ENCODE results near the gene SPART.
"Not testable (repeated sequence)": the region's sequence is repeated elsewhere in the genome, so short reads cannot be mapped to it uniquely, and the experiment has no call there.

The SPART gene

DNA sequence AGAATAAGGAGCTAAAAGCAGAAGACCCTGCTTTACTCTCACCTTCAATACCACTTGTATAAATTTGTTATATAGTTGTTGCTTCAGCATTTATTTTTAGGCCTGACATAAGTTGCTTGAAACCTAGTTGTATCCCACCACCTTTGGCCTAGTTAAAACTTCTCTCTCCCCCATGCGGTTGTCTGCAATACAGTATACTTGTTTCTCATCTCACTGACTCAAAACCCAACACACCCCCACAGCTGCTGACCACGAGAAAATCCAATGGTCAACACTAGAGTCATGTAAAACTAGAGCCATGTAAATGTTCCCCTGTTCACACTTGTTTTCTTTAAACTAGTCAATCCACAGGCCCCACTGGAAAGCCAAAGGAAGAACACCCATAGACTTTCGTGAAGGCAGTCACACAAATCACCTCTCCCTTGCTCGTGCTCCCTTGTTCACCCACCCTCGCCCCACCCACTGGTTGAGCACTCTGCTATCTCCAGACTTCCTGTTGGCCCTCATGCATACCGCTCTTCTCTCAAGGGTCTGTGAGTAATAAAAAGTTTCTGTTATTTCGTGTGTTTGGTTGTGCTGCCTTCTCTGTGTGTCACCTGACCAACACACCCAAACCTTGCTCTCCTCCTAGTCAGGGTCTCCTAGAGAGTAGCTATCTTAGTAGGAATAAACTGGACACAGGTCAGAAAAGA lies 35.6 kb downstream of the SPART start:
- peak; percentile 60 for DNase-seq

DNA sequence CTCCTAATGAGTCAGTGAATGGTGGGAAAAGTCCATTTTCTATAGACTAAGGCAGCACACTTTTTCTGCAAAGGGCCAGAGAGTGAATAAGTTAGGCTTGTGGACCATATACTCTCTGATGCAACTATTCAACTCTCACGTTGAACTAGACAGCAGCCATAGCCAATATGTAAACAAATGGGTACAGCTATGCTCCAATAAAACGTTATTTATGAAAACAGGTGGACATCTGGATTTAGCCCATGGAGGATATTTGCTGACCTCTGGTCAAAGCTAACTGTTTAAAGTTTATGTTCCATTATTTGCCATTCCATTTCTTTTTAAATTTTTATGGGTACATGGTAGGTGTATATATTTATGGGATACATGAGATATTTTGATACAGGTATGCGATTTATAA lies 43.9 kb downstream of the SPART start:
- no peak for DNase-seq

DNA sequence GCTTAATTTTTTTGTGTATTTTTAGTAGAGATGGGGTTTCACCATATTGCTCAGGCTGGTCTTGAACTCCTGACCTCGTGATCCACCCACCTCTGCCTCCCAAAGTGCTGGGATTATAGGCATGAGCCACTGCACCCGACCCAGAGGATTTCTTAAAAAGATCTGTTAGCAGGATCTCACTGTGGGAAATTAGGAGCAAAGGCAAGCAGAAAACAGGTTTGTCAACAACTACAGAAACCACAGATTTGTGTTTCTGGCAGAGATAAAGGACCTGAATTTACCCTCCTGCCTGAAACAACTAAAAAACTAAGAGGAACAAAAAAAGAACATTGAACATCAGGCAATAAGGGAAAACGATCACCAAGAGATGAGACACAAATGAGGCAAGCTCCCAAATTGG lies 46.7 kb downstream of the SPART start:
- DNase-seq = not testable (repeated sequence)

DNA sequence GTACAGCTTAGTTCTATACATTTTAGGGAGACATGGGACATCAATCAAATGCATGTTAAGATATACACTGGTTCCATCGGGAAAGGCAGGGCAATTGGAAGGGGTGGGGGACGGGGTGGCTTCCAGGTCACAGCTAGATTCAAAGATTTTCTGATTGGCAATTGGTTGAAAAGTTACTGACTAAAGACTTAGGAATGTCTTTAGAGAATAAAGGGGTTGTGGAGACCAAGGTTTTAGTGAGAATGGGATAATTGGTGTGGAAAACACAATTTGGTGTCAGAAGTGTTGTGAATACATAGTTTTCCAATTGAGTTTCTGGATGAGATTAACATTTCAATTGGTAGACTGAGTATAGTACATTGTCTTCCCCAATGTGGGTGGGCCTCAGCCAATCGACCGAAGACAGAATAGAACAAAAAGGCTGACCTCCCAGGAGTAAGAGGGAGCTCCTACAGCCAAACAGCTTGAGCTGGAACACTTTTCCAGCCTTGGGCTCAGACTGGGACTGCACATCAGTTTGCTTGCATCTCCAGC lies 47.6 kb downstream of the SPART start:
- no peak for DNase-seq

DNA sequence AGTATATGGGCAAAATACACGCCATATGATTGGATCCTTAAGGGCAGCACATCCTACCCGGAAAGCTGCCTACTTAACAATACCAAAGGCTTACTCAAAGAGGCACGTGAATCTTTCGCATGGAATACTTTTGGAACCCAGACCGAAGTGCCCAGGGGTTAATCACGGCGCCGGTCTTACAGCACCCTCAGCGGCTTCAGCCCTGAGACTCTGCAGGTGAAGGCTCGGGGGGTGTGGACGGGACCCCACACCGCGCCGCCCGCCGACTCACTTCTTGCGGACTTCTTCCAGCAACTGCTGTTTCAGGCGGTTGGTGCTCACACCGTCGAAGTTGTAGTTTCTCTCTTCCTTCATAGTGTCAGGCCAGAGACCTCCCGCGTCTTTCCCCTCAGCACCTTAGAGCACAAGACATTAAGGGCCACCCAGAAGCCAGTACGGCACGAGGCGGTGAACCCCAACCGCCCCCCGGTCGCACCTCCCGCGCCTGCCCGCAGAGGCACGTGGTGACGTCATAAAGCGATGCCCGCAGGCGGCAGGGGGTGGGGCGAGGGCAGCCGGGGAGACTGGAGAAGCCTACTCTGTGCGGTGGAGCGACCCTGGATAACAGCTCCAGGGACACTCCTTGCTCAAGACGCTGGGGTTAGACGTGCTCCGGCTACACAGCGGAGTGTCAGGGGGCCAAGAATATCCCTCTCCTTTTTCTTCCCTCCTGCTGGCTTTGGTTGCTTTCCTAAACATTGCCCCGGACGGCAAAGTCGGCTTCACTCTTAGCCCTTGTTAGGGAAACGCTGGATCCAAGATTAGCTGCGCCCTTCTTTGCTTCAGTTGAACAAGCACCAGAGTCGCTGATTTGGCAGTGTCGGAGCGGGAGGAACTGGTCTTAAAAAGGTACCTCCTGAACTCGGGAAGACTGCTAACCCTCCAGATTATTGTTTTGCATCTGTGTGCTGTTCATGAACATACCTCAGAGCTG lies 48.5 kb downstream of the SPART start, which contains the start of gene CCDC169:
Gene CCDC169, minus strand, starts transcription at position 449 of the 973 bp plus-strand sequence. Its CDS starts 95 bp downstream, at position 354.
- DNase-seq = no peak

DNA sequence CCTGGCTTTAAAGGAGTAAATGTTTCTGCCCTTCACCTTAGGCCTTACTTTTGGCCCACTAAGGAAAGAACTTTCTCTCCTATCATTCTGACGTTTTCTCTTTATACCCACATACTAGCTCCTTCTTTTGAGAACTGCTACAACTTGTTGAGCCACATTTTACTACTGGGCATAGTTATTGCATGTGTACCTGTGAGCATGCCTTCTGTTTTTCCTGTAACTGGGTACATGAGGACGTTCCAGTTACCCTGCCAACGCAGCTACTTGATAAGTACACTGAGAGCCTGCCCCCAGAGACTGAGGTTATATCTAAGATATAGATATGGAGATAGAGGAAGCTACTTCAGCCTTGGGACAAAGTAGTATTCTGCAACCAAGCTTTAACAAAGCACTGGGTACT lies 52.1 kb downstream of the SPART start:
- DNase-seq = no peak

DNA sequence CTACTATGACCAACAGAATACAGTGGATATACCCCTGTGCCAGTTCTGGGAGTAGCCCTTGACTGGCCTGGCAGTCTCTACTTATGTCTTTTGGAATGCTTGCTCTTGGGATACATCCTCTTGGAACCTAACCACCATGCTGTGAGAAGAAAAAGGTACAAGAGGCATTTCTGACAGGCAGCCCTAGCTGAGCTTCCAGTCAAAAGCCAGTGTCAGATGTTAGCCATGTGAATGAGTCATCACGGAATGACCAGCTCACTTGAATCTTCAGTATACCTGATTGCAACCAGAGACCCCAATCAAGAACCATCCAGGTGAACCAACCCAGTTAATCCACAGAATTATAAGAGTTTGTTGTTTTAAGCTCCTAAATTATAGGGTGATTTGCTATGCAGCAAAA lies 52.7 kb downstream of the SPART start:
- DNase-seq = no peak

DNA sequence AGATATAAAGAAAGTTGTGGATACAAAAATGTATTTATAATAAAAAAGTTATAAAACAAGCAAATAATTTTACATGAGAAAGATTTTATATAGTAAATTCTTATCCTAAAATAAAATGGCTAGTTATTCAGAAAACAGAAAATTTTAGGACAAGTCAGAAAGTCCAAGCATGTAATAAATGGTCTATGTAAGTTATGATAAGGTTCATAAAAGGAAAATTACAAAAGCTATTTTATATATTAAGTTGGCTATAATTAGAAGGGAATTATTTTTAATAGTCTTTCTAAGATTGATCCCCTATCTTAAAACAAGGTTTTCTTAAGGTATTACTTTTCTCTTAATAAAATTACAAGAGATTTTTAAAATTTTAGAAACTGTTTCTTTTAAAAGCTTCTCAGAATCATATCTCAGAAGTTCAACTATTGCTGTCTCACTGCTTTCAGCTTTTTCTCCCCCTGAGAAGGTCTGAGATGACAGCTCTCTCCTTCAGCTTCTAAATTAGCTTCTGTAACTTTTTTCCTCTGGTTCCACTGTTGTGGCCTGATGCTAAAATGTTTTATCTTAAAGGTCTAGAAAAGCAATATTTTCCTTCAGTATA lies 57.3 kb downstream of the SPART start:
- no peak for DNase-seq

DNA sequence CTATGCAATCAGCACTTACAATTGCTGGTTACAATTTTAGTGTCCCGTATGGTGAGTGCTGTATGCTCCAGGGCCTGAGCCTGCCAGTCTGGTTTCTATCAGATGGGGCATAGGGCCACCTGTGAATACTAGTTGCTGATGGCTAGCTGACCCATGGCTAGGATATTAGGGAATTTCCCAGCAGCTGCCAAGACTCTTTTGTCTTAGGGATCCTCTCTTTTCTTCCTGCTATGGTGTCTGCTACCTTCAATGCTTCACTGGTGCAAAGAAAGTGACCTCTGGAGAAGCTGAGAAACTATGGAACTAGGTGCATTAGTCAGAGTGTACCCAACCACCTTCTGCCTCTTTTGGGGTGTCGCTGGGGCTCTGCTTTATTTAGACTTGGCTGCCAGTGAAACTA lies 60.2 kb downstream of the SPART start:
- no peak for DNase-seq

DNA sequence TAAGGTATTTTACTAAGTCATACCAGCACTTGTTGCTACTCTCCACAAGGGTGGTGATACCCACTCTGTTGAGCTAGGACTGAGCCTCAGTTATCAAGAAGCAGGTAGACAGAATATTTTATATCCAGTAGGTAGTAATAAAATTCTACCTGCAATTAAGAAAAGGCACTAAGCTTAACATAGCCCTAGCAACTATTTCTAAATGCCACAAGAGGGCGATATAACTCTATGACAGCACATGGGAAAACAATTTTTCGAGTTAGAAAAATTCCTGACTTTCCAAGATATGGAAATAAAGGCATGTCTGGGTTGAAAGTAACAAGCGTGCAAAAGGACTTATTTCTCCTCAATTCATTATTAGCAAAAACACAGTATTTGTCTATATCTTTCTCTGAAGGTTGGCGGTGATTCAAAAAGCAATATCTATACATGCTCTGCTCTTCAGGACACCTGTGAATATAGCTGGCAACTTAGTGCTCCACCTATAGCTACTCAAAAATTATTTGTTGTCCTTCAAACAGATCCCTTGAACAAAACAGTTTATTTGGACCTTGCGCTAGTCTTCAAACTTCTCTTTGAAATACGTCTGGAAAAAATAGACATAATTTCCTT lies 63.3 kb downstream of the SPART start:
- no peak for DNase-seq

DNA sequence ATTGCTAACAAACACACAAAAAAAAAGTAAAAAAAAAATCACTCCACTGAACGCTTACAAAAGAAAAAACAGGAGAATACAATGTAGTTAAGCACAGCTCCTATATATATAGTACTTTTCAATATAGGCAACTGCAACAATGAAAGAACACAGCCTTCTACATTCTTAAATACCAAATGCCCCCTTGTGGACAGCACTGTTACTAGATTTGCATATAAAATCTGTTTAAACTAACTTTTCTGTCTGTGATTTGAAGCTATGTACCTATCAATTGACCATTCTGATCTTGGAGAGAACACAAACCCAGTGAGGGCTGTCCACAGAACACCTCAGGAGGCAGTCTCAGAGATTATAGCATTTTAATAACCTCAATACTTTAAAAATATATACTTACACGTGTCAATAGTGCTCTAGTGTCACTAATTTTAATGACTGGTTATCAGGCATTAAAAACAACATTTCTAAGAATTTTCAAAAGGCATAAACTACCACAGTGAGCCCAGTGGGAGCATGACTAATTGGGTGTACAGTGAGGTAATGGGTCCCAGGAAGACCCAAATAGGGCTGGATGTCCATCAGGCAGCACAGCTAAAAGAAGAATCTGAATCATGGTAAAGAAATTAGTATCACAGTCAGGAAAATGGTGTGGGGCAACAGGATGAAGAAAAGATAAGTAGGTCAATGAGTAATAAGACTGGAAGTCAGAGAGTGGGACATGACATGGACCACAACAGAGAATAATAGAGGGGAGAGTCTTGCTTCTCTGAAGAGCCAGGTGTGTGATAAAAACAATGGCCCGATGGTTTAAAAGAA lies 70.8 kb downstream of the SPART start:
- DNase-seq = no peak

DNA sequence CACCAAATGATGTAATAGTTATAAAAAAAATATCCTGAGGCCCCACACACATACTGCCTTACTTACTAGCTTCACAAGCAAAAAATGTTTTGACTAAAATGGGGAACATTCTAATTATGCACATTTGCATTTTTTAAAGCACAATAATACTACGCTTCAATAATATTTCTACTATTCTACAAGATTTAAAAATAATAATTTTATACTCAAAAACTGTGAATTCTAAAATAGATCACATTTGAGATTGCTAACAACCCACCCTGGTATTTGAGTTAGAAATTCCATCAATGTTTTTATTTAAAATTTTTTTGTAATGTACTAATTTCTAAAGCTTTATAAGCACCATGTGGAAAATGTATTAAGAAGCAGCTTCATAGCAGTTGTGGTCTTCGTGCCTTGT lies 72.8 kb downstream of the SPART start:
- no peak for DNase-seq

DNA sequence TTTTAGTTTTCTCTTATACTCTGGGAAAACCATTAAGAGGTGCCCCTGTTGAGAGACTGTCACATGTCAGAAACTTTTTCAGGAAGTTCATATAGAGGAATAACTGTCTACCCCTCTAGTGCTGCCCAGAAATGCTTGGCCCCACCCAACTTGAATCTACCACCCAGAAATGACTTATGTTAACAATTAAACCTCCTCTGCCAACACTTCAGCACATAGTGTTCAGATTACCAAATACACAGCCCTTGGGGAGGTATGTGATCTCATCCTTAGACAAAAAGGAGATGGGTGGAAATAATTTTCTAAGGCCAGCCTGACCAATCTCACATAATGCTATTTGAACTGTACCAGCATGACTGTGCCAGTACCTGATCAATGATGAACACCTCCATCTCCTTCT lies 84.2 kb downstream of the SPART start:
- no peak for DNase-seq

DNA sequence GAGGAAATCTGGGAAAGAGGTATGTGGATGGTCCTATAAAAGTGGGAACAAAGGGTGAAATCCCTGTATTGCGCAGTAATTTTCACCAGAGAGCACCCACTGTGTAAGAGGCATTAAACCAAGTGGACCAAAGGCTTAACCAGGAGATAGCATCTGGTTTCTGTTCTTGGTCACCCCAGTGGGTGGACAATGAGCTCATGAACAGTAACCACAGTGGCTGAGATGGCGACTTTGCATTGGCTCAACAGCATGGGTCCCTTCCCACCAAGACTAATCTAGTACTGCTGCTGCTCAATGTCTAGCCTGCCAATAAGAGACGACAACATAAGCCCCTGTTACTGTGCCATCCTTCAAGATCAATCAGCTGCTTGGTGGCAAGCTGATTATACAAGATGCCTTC lies 85.2 kb downstream of the SPART start:
- no peak for DNase-seq

DNA sequence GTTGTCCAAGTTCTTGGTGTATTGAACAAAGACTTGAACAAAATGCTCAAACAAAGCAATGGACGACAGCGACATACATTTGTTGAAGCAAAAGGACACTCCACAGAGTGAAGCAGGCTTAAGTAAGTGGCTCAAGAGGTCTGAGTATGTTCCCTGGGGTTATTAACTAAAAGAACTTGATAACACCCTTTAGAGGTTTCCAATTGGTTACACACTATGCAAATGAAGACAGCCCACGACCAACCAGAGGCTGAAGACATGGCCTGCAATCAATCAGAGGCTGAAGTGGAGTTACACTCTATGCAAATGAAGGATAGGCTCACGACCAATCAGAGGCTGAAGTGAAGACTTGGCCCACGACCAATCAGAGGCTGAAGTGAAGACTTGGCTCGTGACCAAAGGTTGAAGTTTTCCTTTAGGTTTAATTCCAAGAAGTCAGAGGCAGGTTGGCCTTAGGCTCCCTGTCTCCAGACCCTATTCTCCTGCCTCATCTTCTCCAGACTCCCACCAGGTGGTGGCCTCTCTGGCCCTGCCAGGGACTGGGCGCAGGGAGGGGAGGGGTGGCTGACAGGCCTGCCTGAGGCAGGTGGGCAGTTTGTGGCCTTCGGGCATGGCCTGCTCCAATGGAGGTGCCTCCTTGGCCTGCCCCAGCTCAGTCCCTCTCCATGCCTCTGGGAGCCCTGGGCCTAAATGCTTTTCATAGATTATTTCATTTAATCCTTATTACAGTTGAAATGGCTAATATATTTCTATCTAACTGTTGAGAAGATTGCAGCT lies 86.6 kb downstream of the SPART start:
- DNase-seq = no peak

DNA sequence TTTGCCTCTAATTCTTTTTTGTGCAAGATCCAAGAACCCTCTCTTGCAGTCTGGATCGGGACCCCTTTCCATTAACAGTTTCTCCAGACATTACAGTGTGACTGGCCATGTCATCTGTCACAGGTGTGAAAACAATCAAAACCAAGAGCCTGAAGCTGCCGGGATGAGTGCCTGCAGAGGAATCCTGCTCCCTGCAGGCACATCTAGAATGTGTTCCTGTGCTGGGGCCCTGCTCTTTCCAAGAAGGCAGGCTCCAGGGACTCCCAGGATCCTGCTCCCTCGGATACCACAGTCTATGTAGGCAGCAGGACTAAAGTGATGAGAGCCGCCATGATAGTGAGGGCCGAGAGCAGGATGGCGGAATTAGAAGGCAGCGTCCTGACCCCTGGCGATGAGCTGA lies 87.4 kb downstream of the SPART start:
- DNase-seq = no peak
